ENCODE measurements around the gene BRD4.

BRD4 gene

GRCh38 chr19:15288146-15288963, 44.0 kb downstream of the BRD4 start:
- DNase-seq, result peak; percentile 79

GRCh38 chr19:15287496-15287895, 44.8 kb downstream of the BRD4 start:
- DNase-seq, result no peak

- no peak for DNase-seq
Observed at GRCh38 chr19:15286688-15287365, 45.5 kb downstream of the BRD4 start.

GRCh38 chr19:15285896-15286591, 46.3 kb downstream of the BRD4 start:
- DNase-seq, result no peak

GRCh38 chr19:15284896-15285295, 47.4 kb downstream of the BRD4 start:
- DNase-seq, result no peak

GRCh38 chr19:15284091-15284490, 48.2 kb downstream of the BRD4 start:
- DNase-seq, result no peak

- no peak for DNase-seq
Observed at GRCh38 chr19:15283141-15283883, 49.0 kb downstream of the BRD4 start.

- no peak for DNase-seq
Observed at GRCh38 chr19:15282311-15282705, 50.0 kb downstream of the BRD4 start.

GRCh38 chr19:15280915-15281683, 51.2 kb downstream of the BRD4 start:
- DNase-seq, result peak; percentile 89

- DNase-seq, result peak; percentile 62
Observed at GRCh38 chr19:15280048-15280725, 52.2 kb downstream of the BRD4 start.

GRCh38 chr19:15279326-15279904, 52.9 kb downstream of the BRD4 start:
- no peak for DNase-seq

GRCh38 chr19:15276620-15277215, 55.6 kb downstream of the BRD4 start:
- no peak for DNase-seq

- DNase-seq, result no peak
Observed at GRCh38 chr19:15274477-15274876, 57.9 kb downstream of the BRD4 start.

GRCh38 chr19:15269806-15270205, 62.5 kb downstream of the BRD4 start:
- DNase-seq, result no peak

GRCh38 chr19:15268928-15269253, 63.4 kb downstream of the BRD4 start:
- DNase-seq, result no peak

GRCh38 chr19:15268192-15268927, 64.0 kb downstream of the BRD4 start:
- DNase-seq, result no peak

GRCh38 chr19:15266683-15267082, 65.7 kb downstream of the BRD4 start:
- DNase-seq, result no peak

GRCh38 chr19:15265850-15266248, 66.5 kb downstream of the BRD4 start:
- DNase-seq, result peak; percentile 93

GRCh38 chr19:15265214-15265849, 67.0 kb downstream of the BRD4 start:
- DNase-seq, result no peak

- no peak for DNase-seq
Observed at GRCh38 chr19:15264933-15265206, 67.5 kb downstream of the BRD4 start.

All from left hindlimb (tissue), 1 donor.